Smooth muscle cell of the brain vasculature (primary cell): ENCODE data around the gene RRP8.

ENCODE experiments used
- DNase-seq: peaks from one replicate; pipeline ENCODE4 v3.0.0-alpha.2; 2012; ENCODE audit warnings: low read depth, low spot score

Gene RRP8

DNA sequence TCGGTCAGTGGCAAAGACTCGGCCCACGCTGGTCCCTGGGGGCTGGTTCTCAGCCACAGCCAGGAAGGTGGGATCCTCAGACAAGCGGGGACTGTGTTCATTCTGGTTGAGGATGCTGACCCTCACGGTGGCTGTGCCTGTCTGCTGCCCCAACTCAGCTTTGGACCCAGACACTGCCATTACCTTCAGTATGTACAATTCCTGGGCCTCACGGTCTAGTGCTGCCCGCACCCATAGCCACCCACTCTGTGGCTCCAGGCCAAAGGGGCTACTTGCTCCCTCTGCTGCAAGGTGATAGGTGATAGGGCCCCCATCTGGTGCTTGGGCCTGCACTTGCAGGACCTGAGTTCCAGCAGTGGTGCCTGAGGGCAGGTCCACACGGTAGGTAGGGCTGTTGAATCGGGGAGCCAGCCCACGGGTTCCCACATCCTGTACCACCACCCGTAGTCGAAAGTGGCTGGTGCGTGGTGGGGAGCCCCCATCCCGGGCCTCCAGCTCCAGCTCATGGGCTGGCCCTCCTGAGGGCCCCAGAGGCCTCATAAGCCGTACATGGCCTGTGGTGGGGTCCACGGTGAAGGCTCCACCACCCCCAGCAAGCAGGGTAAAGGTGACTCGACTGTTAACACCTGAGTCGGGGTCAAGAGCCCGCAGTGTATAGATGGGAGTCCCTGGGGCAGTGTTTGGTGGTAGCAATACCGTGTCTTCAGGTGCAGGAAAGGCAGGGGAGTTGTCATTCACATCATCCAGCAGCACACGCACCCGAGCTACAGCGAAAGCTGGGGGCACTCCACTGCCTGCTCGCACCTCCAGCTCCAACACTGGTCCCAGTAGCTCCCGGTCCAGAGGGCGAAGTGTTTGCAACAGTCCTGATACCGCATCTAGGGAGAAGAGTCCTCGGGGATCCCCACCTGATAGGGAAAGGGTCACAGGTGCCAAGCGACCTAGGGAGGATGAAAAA, 29.0 kb upstream of the RRP8 start:
- no peak for DNase-seq

DNA sequence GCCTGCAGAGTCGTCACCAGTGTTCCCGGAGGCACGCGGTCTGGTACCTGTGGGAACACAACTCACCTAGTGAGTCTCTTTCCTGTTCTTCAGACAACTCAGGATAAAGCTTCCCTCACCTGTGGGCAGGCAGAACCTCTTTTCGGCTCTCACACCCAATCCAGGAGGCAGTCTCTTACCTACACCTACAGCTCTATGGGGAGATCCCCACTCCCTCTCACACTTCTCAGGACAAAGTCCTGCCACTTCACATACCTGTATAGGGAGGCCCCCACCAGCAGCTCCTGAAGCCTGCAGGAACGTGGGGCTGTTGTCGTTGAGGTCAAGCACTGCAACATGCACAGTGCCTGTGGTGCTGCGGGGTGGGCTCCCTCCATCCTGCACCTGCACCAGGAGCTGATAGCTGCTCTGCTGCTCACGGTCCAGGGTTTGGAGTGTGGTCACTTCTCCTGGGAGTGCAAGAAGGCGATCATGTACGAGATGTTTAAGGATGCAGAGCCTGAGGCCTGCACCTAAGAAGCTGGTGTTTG, 28.0 kb upstream of the RRP8 start:
- no peak for DNase-seq

DNA sequence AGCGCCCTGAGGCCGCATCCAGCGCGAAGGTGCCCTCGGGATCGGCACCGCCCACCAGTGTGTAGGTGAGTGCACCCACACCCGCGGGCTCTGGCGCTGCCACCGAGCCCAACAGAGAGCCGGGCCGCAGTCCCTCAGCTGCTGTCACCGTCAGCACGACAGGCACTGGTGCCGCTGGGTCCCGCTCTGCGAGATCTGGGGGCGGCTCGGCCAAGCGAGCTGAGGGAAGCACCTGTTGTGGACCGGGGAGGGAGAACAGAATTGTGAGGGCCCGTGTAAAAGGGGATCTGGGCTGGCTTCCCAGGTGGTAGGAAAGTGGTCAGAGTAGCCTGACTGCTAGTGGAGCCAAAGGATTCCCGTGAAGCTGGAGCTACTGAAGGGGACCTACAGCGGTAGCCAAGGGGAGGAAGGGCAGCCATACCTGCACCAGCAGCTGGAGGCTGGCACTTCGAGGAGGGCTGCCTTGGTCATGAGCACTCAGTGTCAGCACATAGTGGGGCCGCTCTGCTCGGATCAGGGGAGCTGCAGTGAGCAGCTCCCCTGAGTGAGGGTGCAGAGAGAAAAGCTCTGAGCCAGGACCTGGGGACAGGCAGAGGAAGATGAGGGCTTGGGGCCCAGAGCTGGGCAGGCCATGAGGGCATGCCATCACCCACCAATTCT, 27.3 kb upstream of the RRP8 start:
- no peak for DNase-seq

DNA sequence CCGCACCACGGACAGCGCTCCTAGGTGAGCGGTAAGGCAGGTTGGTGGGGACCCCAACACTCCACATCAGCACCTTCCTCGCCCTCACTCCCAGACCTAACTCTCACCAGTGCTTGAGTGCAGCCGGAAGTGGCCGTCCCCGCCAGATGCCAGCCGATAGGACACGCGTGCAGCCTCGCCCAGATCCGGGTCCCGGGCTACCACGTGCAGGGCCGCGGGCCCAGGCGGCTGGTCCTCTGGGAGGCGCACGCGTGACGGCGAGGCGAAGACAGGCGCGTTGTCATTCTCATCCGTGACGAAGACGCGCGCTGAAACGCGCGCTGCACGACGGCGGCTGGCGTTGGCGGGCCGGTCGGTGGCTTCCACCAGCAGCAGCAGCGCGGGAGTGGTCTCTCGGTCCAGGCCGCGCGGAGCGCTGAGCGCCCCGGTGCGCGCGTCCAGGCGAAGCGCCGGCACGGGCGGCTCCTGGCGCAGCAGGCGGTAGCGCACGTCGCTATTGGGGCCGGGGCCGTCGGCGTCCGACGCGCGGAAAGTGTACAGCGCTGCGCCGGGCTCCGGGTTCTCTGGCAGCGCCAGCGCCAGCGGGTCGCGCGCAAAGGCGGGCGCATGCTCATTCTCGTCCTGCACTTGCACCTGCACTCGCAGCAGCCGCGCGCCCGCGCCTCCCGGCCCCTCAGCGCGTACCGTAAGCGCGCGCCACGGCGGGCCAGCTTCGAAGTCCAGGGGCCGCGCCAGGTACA, 26.6 kb upstream of the RRP8 start:
- no peak for DNase-seq

- no peak for DNase-seq
Observed at GRCh38 chr11:6629573-6629891, 26.1 kb upstream of the RRP8 start.

GRCh38 chr11:6628526-6628925, 25.1 kb upstream of the RRP8 start:
- DNase-seq: no peak

DNA sequence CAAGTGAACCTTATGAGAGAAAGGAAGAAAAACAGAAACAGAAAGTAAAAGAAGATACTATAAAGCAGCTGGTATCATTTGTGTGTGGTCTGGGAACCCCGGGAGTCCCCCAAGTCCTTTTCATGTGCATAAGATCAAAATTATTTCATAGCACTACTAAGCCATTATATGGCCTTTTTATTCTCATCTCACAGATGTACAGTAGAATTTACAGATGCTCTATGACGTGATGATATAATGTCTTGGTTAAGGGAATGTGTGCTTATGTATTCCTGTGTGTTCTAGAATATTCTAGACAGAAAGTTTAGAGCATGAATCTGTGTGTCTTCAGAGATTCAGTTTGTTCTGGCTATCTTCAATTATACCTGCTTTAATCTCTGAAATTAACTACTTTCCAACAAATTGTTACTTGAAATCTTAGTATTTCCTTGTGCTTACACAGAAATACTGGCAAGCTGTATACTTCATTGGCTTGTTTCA, 24.4 kb upstream of the RRP8 start:
- DNase-seq: no peak

GRCh38 chr11:6626971-6627761, 23.8 kb upstream of the RRP8 start:
- no peak for DNase-seq

DNA sequence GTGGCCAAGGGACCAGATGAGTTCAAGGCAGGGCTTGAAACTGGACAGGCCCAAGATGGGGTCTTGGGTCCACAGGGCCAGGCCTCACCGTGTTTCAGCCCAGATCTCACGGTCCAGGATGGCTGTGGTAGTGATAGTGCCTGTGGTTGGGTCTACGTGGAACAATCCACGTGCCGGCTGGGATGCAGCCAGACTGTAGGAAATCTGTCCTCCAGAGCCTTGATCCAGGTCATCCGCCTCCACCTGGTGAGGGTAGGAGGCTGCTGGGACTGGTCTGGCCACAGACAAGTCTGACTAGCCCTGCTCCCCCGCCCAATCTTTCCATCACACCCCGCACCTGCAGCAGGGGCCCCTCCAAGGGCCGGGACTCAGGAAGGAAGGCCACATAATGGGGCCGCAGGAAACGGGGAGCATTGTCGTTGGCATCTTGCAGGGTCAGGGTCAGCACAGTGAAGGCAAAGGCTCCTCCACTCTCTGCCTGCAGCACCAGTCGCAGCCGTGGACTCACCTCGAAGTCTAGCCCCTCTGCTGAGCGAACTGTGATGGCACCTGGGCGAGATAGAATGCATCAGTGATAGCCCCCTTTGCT, 22.5 kb upstream of the RRP8 start:
- no peak for DNase-seq

DNA sequence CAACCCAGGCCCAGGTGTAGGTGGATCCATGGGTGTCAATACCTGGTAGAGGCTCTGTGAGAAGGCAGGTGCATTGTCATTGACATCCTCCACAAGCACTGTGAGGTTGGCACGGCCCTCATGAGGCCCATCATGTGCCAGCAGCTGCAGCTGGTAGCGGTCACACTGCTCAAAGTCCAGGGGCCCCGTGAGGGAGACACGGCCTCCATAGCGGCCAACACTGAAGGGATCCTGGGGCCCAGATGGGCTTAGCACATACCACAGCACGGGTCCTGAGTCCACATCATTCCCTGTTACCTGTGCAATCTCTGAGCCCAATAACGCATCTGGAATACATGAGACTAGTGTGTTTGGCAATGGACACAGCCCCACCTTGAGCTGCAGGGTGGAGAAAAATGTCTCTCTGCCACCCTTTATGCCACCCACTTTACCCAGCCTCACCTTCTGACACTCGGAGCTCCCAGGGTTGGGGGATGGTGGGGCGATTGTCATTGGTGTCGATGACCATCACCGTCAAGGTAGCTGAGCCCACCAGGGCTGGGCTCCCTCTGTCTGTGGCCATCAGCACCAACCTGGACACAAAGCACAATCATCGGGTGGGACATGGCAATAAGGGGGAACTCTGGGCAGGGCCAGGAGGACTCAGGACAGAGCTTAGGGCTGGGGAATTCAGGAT, 21.9 kb upstream of the RRP8 start:
- DNase-seq: no peak

GRCh38 chr11:6623391-6624363, 20.3 kb upstream of the RRP8 start:
- no peak for DNase-seq

DNA sequence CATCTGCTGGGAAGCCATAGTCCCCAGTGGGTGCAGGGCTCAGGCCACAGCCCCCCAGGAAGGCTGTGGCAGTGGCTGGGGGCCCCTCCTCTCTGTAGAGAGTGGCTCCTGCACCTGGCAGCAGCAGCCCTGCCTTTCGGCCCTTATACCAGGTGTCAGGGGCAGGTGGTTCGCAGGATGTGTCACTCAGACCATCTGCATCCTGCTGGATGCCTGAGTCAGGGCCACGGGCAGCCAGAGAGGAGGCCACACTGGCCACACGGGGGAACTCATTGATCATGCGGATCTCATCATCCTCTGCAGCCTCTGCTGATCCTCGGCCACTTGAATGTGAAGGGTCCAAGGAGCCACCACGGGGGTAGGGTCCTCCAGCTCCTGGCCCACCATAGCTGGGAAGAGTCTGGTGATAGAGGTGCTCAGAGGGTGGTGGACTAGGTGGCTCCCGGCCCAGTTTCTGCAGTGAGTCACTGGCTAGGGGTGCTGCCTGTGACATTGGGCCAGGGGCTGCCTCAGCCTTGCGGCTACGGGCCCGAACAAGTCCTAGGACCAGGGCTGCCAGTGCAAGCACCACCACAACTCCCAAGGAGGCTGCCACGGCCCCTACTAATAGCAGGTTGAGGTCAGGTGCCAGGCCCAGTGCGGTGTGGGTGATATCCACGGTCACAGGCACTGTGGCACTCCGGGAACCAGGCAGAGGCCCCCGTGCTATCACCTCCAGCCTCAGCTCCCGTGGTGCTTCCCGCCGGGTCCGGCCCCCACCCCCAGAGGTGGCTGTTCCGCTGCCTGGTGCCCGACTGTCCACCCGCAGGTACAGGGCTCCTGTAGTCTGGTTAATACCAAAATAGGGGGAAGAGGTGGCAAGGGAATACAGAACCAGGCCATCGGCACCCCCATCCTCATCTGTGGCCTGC, 19.1 kb upstream of the RRP8 start:
- DNase-seq: no peak

DNA sequence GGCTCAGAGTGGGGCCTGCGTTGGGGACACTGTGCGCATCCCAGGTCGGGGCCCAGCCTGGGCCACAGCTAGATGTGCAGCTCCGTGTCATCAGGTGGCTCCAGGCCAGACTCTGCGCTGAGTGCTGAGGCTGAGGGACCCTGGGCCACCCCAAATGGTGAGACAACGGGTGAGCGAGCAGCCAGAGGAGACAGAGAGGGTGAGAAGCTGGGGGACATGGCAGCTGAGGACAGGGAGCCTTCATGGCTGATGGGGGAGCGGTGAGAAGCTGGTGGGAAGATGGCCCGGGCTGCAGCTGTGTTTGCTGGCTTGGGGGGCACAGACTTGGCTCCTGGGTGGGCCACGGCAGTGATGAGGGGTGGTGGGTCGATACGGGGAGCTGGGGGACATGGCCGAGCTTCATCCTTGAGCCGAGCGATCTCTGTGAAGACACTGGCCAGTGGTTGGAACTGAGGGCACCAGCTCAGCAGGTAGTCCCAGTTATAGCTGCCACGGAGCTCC, 18.3 kb upstream of the RRP8 start:
- DNase-seq: no peak

GRCh38 chr11:6620636-6621035, 17.2 kb upstream of the RRP8 start:
- DNase-seq: no peak

GRCh38 chr11:6619004-6619745, 15.8 kb upstream of the RRP8 start, which contains the start of gene TPP1:
TSS of gene TPP1 (minus strand) at chr11:6619422. CDS start at chr11:6619400, 22 bp downstream.
- DNase-seq: peak; percentile 83

- DNase-seq: no peak
Observed at GRCh38 chr11:6618117-6619003, 14.9 kb upstream of the RRP8 start.
